Gastroesophageal sphincter (tissue), 4 donors: ENCODE measurements around the gene DNAJB8. TPM values are rescaled to one million over a fixed set of nuclear protein-coding genes. Genes with fewer than 3 reads are reported as not detected.

ENCODE experiments used
- ATAC-seq: fragments of 150-250 bp; one replicate; pipeline ENCODE4 v1.9.1; 2016; ENCODE audit warnings: mild to moderate bottlenecking, moderate library complexity
- H3K27ac ChIP-seq, 4 donors: fragments of 200-600 bp; sonication (generic) in 3 of 4; 1 replicate in 3 of 4; 2 replicates in 1 of 4; pipeline ENCODE4 v1.5.1; 2016 to 2019
- H3K27me3 ChIP-seq: fragments of 200-600 bp; sonication (generic); one replicate; pipeline ENCODE4 v1.5.1; 2019
- H3K36me3 ChIP-seq, 2 donors: fragments of 200-600 bp; sonication (generic); one replicate each; pipeline ENCODE4 v1.5.1; 2019; ENCODE audit warnings: control low read depth in 1 of 2
- H3K4me1 ChIP-seq, 3 donors: fragments of 200-600 bp; sonication (generic); 1 replicate in 2 of 3; 2 replicates in 1 of 3; pipeline ENCODE4 v1.5.1; 2016 to 2019; ENCODE audit warnings: control low read depth in 2 of 3
- H3K4me3 ChIP-seq, 2 donors: fragments of 200-600 bp; sonication (generic); one replicate each; pipeline ENCODE4 v1.5.1; 2019; ENCODE audit warnings: mild to moderate bottlenecking in 1 of 2, moderate library complexity in 1 of 2
- H3K9me3 ChIP-seq, 3 donors: fragments of 200-600 bp; sonication (generic); one replicate each; pipeline ENCODE4 v1.5.1; 2017 to 2019; ENCODE audit warnings: control low read depth in 2 of 3
- EP300 ChIP-seq: sonication (generic); formaldehyde crosslinking; IDR thresholded peaks from one replicate; pipeline ENCODE4 v1.6.1; 2017; ENCODE audit warnings: antibody characterized with exemption, mild to moderate bottlenecking
- POLR2A ChIP-seq, 2 donors: fragments of 450-650 bp; IDR thresholded peaks; one replicate each; pipeline ENCODE4 v1.6.1; 2017; ENCODE audit warnings: antibody characterized with exemption in 2 of 2, mild to moderate bottlenecking in 2 of 2, moderate library complexity in 1 of 2
- POLR2AphosphoS5 ChIP-seq: sonication (generic); formaldehyde crosslinking; IDR thresholded peaks from one replicate; pipeline ENCODE4 v1.6.1; 2017; ENCODE audit warnings: antibody characterized with exemption
- WGBS, 2 donors: methylation state at CpG; one replicate each; pipeline ENCODE4 v1.1.5; 2018; ENCODE audit warnings: low coverage in 1 of 2; 5-methylcytosine and 5-hydroxymethylcytosine counted together
- total RNA-seq, 4 donors: library from RNA; depleted of rRNA; stranded (reverse); fragments of >200 nt; gene quantifications; one replicate each; pipeline ENCODE4 v1.1.0, GENCODE V29; 2016
- TF ChIP-seq, protein P1 (sequence below), 4 experiments: fragments of 200-600 bp in 2 of 4; fragments of 450-650 bp in 2 of 4; sonication (generic) in 1 of 4; IDR thresholded peaks; one replicate each; pipeline ENCODE4 v1.5.1; 2017 to 2019; ENCODE audit warnings: antibody characterized with exemption in 4 of 4, mild to moderate bottlenecking in 2 of 4, moderate library complexity in 2 of 4

The DNAJB8 gene
- total RNA-seq, 4 donors from 2014 or later, result not detected

DNA sequence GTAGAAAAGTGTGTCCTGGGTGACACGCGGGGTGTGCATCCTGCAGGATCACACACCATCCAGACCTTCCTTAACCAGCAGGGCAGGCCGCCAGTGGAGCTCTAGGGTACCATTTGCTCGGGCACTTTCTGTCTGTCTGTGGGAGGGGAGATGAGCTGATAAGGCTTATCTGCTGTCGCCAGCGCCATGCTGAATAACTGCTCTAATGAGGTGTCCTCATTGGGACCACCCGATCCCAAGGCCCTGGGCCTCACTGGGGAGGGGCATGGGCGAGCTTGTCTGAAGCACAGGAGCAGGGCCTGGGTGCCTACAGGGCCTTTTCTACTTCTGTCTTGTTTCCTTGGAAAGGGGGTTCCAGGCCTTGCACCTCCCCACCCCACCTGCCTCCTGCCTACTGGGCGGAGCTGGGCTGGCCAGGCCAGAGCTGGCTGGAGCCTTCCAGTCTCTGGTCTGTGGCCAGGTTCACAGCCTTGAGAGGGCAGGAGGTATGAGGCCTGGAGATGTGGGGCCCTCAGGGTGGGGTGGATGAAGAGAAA, 28.8 kb upstream of the DNAJB8 start:
- H3K9me3 ChIP-seq, result no peaks in the 10 kb centered on the region
- ATAC-seq, result no peak
- no peaks in the 10 kb centered on the region for H3K36me3 ChIP-seq
- TF ChIP-seq EP300 (no peak), POLR2A (IDR thresholded peaks at IDR 0.05) (no peak)
- TF ChIP-seq, protein P1, sequence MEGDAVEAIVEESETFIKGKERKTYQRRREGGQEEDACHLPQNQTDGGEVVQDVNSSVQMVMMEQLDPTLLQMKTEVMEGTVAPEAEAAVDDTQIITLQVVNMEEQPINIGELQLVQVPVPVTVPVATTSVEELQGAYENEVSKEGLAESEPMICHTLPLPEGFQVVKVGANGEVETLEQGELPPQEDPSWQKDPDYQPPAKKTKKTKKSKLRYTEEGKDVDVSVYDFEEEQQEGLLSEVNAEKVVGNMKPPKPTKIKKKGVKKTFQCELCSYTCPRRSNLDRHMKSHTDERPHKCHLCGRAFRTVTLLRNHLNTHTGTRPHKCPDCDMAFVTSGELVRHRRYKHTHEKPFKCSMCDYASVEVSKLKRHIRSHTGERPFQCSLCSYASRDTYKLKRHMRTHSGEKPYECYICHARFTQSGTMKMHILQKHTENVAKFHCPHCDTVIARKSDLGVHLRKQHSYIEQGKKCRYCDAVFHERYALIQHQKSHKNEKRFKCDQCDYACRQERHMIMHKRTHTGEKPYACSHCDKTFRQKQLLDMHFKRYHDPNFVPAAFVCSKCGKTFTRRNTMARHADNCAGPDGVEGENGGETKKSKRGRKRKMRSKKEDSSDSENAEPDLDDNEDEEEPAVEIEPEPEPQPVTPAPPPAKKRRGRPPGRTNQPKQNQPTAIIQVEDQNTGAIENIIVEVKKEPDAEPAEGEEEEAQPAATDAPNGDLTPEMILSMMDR (IDR thresholded peaks at IDR 0.05), result no peak
- H3K27me3 ChIP-seq, result peaks cover 100% of the 10 kb centered on the region
- no peak overlapping the region for H3K4me3 ChIP-seq
- 92% methylated on average over 5 of the region's 9 CpGs; no CpG with 5 or more reads in 1 of the 2 donors for WGBS, 2 donors
- no peak overlapping the region for H3K27ac ChIP-seq
- peaks cover 0 to 52% (median 33%) of the 10 kb centered on the region in 3 donors for H3K4me1 ChIP-seq

DNA sequence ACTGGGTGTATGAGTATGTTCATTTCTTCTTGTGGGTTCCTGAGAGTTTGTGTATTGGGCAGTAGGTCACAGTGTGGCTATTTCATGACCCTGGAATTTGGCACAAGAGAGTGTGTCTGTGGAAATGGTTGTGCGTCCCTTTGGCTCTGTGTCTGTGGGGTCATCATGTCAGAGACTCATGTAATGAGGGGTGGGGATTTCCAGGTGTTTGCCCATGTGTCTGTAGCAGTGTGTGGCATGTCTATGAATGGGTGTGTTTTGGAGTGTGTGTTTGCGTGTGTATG, 27.6 kb upstream of the DNAJB8 start:
- Histone ChIP-seq H3K27me3 (peaks cover 100% of the 10 kb centered on the region), H3K9me3 (no peaks in the 10 kb centered on the region), H3K27ac (no peak overlapping the region), H3K4me3 (no peak overlapping the region), H3K4me1 (peaks cover 0 to 64% (median 44%) of the 10 kb centered on the region in 3 donors), H3K36me3 (no peaks in the 10 kb centered on the region)
- no peak for ATAC-seq
- TF ChIP-seq, protein P1 (IDR thresholded peaks at IDR 0.05), result no peak
- TF ChIP-seq POLR2AphosphoS5 (no peak), POLR2A (IDR thresholded peaks at IDR 0.05) (no peak), EP300 (no peak)
- 55 to 58% methylated on average over 2 of the region's 2 CpGs for WGBS, 2 donors

DNA sequence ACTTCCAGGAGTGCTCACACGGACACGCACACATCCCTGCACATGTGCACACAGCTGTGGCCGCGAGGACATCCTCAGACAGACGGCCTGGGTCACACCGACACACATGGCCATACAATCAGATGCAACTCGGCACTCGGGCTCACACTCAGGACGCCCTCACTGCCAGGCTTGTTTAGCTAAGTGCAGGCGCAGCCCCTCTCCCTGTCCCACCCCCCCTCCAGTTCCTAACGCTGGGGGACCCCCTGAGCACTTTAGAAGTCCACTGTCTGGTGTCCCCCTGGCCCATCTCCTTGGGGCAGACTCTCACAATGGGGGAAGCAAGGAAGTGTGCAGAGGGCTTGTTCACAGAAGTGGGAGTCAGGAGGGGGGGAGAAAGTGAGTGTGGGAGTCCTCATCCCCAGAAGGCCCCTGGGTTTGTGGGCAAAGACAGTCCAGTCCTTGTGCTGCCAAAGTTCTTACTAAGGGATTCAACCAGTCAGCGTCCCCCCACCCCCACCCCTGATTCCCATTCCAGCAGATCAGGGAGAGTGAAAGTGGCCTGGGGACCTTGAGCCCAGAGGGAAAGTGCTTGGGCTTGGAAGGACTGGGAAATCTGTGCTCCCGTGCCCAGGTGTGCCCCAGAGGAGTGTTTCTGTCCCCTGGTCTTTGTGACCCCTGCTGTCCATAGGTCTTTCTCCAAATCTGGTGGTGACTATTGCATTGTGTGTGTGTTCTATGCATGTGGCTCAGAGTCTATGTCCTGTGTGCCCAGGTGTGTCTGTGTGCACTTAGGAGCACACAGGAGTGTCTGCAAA, 27.1 kb upstream of the DNAJB8 start:
- WGBS, 2 donors, result 13% methylated on average over 6 of the region's 13 CpGs; no CpG with 5 or more reads in 1 of the 2 donors
- no peak for TF ChIP-seq POLR2A (IDR thresholded peaks at IDR 0.05)
- TF ChIP-seq EP300, result no peak
- TF ChIP-seq POLR2AphosphoS5, result no peak
- TF ChIP-seq, protein P1 (IDR thresholded peaks at IDR 0.05), result no peak
- H3K27me3 ChIP-seq, result peaks cover 100% of the 10 kb centered on the region
- H3K27ac ChIP-seq, result no peak overlapping the region
- H3K4me3 ChIP-seq, result no peak overlapping the region
- H3K4me1 ChIP-seq, result peaks cover 0 to 69% (median 50%) of the 10 kb centered on the region in 3 donors
- ATAC-seq, result no peak
- H3K36me3 ChIP-seq, result no peaks in the 10 kb centered on the region
- H3K9me3 ChIP-seq, result no peaks in the 10 kb centered on the region

DNA sequence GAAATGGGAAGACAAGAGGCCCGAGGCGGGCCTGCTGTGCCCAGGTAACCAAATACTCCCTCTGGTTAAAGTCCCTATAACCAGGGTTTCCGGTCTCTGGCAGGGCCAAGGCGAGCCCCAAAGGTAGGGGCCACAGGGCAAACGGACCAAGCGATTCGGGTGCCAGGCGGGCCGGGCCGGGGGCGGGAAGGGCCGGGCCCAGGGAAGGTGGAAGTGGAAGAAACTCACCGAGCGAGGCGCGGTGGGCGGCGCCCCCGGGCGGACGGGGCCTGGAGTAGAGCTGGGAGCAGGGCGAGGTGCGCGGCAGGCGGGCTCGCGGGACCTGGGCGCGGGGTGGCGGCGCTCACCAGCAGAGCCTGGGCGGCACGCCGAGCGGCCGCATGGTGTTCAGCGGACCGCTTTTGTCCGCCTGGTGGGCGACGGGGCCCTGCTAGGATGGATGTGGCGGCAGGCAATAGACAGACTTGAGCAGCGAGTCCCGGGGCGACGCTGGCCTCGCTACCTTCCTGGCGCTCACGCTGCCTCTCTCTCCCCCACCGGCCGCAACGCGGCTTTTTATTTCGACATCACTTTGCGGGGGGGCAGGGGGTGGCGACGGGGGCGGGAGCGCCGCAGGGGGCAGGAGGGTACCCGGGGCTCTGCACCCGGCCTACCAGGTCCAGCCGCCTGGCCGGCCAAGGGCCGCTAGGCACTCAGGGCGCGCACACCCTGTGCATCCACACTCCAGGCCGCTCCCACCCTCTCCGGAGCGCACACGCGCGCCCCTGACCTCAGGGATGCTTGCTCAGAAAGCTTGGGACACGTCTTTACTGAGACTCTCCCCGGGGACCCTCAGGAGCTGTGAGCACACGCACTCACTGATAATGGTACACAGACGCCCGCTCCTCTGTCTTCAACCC, 26.2 kb upstream of the DNAJB8 start, which contains the start of gene GATA2:
TSS of gene GATA2 (minus strand) at position 531 of the 899 bp plus-strand sequence. CDS start 6,170 bp downstream, outside the sequence.
- H3K9me3 ChIP-seq, result no peaks in the 10 kb centered on the region
- H3K4me1 ChIP-seq, result peaks cover 0 to 74% (median 58%) of the 10 kb centered on the region in 3 donors
- peaks cover 100% of the 10 kb centered on the region for H3K27me3 ChIP-seq
- no peak for ATAC-seq
- peak within 1 kb of the TSS in 1 of 4 donors; percentile 5 for H3K27ac ChIP-seq
- H3K4me3 ChIP-seq, result peak within 1 kb of the TSS in 1 of 2 donors; percentile 63
- no peaks in the 10 kb centered on the region for H3K36me3 ChIP-seq
- TF ChIP-seq, protein P1 (IDR thresholded peaks at IDR 0.05), result no peak
- peak; percentile 25 to 62 for TF ChIP-seq POLR2A (IDR thresholded peaks at IDR 0.05)
- WGBS, 2 donors, result 29 to 60% methylated on average over 1 to 37 of the region's 78 CpGs
